ENCODE measurements around the gene CHKA. TPM values are rescaled to one million over a fixed set of nuclear protein-coding genes. Genes with fewer than 3 reads are reported as not detected.

Gene CHKA
- total RNA-seq, 1 donor, result 10.8 TPM

- DNase-seq (ENCODE audit: low read depth), result no peak
- no peak overlapping the region for H3K4me3 ChIP-seq (ENCODE audit: low read depth, low read length)
- TF ChIP-seq CTCF (IDR thresholded peaks at IDR 0.05; ENCODE audit: insufficient read depth, low read depth, low read length), result no peak
Measured at GRCh38 chr11:68164437-68164836, 43.2 kb upstream of the CHKA start.

GRCh38 chr11:68163691-68164090 lies 42.5 kb upstream of the CHKA start:
- no peak for DNase-seq (ENCODE audit: low read depth)
- no peak for TF ChIP-seq CTCF (IDR thresholded peaks at IDR 0.05; ENCODE audit: insufficient read depth, low read depth, low read length)
- no peak overlapping the region for H3K4me3 ChIP-seq (ENCODE audit: low read depth, low read length)

- peak; percentile 62 for DNase-seq (ENCODE audit: low read depth)
- H3K4me3 ChIP-seq (ENCODE audit: low read depth, low read length), result no peak overlapping the region
- TF ChIP-seq CTCF (IDR thresholded peaks at IDR 0.05; ENCODE audit: insufficient read depth, low read depth, low read length), result no peak
Measured at GRCh38 chr11:68160100-68160695, 39.0 kb upstream of the CHKA start.

GRCh38 chr11:68159665-68160064 lies 38.5 kb upstream of the CHKA start:
- H3K4me3 ChIP-seq (ENCODE audit: low read depth, low read length), result no peak overlapping the region
- no peak for TF ChIP-seq CTCF (IDR thresholded peaks at IDR 0.05; ENCODE audit: insufficient read depth, low read depth, low read length)
- DNase-seq (ENCODE audit: low read depth), result no peak

- DNase-seq (ENCODE audit: low read depth), result no peak
- no peak for TF ChIP-seq CTCF (IDR thresholded peaks at IDR 0.05; ENCODE audit: insufficient read depth, low read depth, low read length)
- no peak overlapping the region for H3K4me3 ChIP-seq (ENCODE audit: low read depth, low read length)
Measured at GRCh38 chr11:68159161-68159560, 38.0 kb upstream of the CHKA start.

- no peak overlapping the region for H3K4me3 ChIP-seq (ENCODE audit: low read depth, low read length)
- DNase-seq (ENCODE audit: low read depth), result no peak
- no peak for TF ChIP-seq CTCF (IDR thresholded peaks at IDR 0.05; ENCODE audit: insufficient read depth, low read depth, low read length)
Measured at GRCh38 chr11:68158580-68158979, 37.4 kb upstream of the CHKA start.

GRCh38 chr11:68153742-68154141 lies 32.6 kb upstream of the CHKA start:
- DNase-seq (ENCODE audit: low read depth), result no peak
- TF ChIP-seq CTCF (IDR thresholded peaks at IDR 0.05; ENCODE audit: insufficient read depth, low read depth, low read length), result no peak
- H3K4me3 ChIP-seq (ENCODE audit: low read depth, low read length), result no peak overlapping the region
